Transverse colon (tissue), 4 donors: ENCODE results near the gene FMR1.

Experiments used
- CTCF ChIP-seq, 5 experiments: fragments of 200-600 bp in 3 of 5; fragments of 450-650 bp in 2 of 5; sonication (generic) in 3 of 5; IDR thresholded peaks; 1 replicate in 2 of 5; 2 replicates in 3 of 5; pipeline ENCODE4 v1.5.1; 2016 to 2017; ENCODE audit warnings: antibody characterized with exemption in 5 of 5, inconsistent platforms in 3 of 5, mild to moderate bottlenecking in 2 of 5, moderate library complexity in 1 of 5
- EP300 ChIP-seq: sonication (generic); formaldehyde crosslinking; IDR thresholded peaks from one replicate; pipeline ENCODE4 v1.6.1; 2017; ENCODE audit warnings: antibody characterized with exemption, low read depth
- POLR2A ChIP-seq: fragments of 450-650 bp; IDR thresholded peaks from one replicate; pipeline ENCODE4 v1.6.1; 2016; ENCODE audit warnings: antibody characterized with exemption, mild to moderate bottlenecking, moderate library complexity
- POLR2AphosphoS5 ChIP-seq, 3 donors: sonication (generic); formaldehyde crosslinking; IDR thresholded peaks; one replicate each; pipeline ENCODE4 v1.6.1; 2016; ENCODE audit warnings: antibody characterized with exemption in 3 of 3

DNA sequence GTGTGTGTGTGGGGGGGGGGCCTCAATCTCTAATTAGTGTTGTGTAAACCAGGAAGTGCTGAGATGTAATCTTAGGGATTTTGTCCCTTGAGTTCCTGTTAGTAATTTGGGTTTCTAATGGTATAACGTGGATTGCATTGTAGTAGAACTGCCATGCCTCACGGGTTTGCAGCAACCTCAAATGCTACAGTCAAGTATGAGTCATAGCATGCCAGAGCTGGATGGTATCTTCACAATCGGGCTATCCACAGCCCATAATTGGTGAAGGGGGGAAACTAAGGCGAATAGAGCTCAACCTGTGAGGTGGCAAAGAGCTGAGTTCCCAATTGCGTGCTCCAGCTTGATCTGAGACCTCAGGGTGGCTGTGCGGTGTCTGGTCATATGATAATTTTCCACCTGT lies 67.2 kb downstream of the FMR1 start:
- no peak for TF ChIP-seq CTCF (IDR thresholded peaks at IDR 0.05)
- TF ChIP-seq POLR2A = no peak
- no peak for TF ChIP-seq EP300
- no peak for TF ChIP-seq POLR2AphosphoS5 (IDR thresholded peaks at IDR 0.05)
